CD4-positive, alpha-beta T cell (primary cell): ENCODE measurements around the gene DPY19L2. TPM values are rescaled to one million over a fixed set of nuclear protein-coding genes. Genes with fewer than 3 reads are reported as not detected.
"Not testable (repeated sequence)": the region's sequence is repeated elsewhere in the genome, so short reads cannot be mapped to it uniquely, and the experiment has no call there.

Source experiments
- ATAC-seq: fragments of 200-7000 bp; cut with Tn5 transposase; one replicate; pipeline ENCODE4 v1.10.0; 2022; ENCODE audit warnings: mild to moderate bottlenecking; ENCODE audit not compliant: poor library complexity
- CTCF ChIA-PET: fragments of 350-600 bp; sonication (Branson Sonifier 250); formaldehyde crosslinking; loops from one replicate; lab custom pipeline; 2021; ENCODE audit warnings: antibody characterized with exemption, inconsistent platforms; lab: Charles Lee
- POLR2A ChIA-PET: fragments of 350-600 bp; sonication (Branson Sonifier 250); formaldehyde crosslinking; loops from one replicate; lab custom pipeline; 2021; ENCODE audit warnings: antibody characterized with exemption, inconsistent platforms; lab: Charles Lee
- DNase-seq, 14 experiments: peaks; one replicate each; pipeline ENCODE4 v3.0.0-alpha.2; 2013 to 2020; ENCODE audit warnings: mixed read lengths in 2 of 14
- H3K27ac ChIP-seq, 2 donors: one replicate each; pipeline versions ENCODE4 v1.5.1 to v1.7.0; 2013; ENCODE audit warnings: low read length in 2 of 2, low read depth in 1 of 2, mild to moderate bottlenecking in 1 of 2
- H3K27me3 ChIP-seq, 2 experiments: 1 replicate in 1 of 2; 2 replicates in 1 of 2; pipeline versions ENCODE4 v1.6.1 to v1.7.0; 2013; ENCODE audit warnings: low read length in 2 of 2, control low read depth in 1 of 2, mild to moderate bottlenecking in 1 of 2, moderate library complexity in 1 of 2; ENCODE audit not compliant: insufficient read depth in 2 of 2, control insufficient read depth in 1 of 2
- H3K36me3 ChIP-seq: one replicate; pipeline ENCODE4 v1.6.1; 2013; ENCODE audit warnings: low read length, control low read depth; ENCODE audit not compliant: insufficient read depth
- H3K4me1 ChIP-seq: one replicate; pipeline ENCODE4 v1.6.1; 2013; ENCODE audit warnings: low read length, control low read depth; ENCODE audit not compliant: insufficient read depth
- H3K4me3 ChIP-seq: one replicate; pipeline ENCODE4 v1.5.1; 2013; ENCODE audit warnings: mild to moderate bottlenecking, low read length, moderate library complexity
- H3K9me3 ChIP-seq, 2 experiments: 1 replicate in 1 of 2; 2 replicates in 1 of 2; pipeline versions ENCODE4 v1.6.1 to v1.7.0; 2013; ENCODE audit warnings: low read length in 2 of 2, mild to moderate bottlenecking in 2 of 2, control low read depth in 1 of 2, moderate library complexity in 1 of 2; ENCODE audit not compliant: control insufficient read depth in 1 of 2, insufficient read depth in 1 of 2
- H3K27ac Mint-ChIP-seq: one replicate; pipeline ENCODE4 v1.8.0; 2020; ENCODE audit warnings: mixed read lengths
- H3K27me3 Mint-ChIP-seq: one replicate; pipeline ENCODE4 v1.8.0; 2021; ENCODE audit warnings: mixed read lengths
- H3K36me3 Mint-ChIP-seq: one replicate; pipeline ENCODE4 v1.8.0; 2021; ENCODE audit warnings: low read depth, mixed read lengths
- H3K4me1 Mint-ChIP-seq: one replicate; pipeline ENCODE4 v1.8.0; 2021; ENCODE audit warnings: low read depth, mixed read lengths
- H3K4me3 Mint-ChIP-seq: one replicate; pipeline ENCODE4 v1.8.0; 2020; ENCODE audit warnings: mild to moderate bottlenecking, mixed read lengths
- H3K9me3 Mint-ChIP-seq: one replicate; pipeline ENCODE4 v1.8.0; 2020; ENCODE audit warnings: mixed read lengths
- intact Hi-C, 2 experiments: fragments of 100-400 bp; cut with DNase I in 1 of 2; cut with micrococcal nuclease in 1 of 2; formaldehyde crosslinking; loops; one replicate each; pipeline versions ENCODE4 v1.15.1 to v1.9.0; 2023 to 2025; cut with DNase I, micrococcal nuclease
- total RNA-seq, 174 experiments: library from RNA in 2 of 174; stranded (reverse) in 2 of 174; gene quantifications; one replicate each; pipeline ENCODE4 v1.2.3 and lab custom pipeline; 2021 to 2026
- TF ChIP-seq, protein P1 (sequence below): fragments of 200-600 bp; IDR thresholded peaks from one replicate; pipeline ENCODE4 v1.8.0; 2022; ENCODE audit warnings: antibody characterized with exemption, mild to moderate bottlenecking

Gene DPY19L2
- total RNA-seq, 2 experiments from 2014 or later = not detected

GRCh38 chr12:63529641-63530040, 138.7 kb downstream of the DPY19L2 start:
- H3K27me3 Mint-ChIP-seq, H3K4me1 ChIP-seq, H3K27me3 ChIP-seq, intact Hi-C loops, H3K36me3 ChIP-seq, H3K4me1 Mint-ChIP-seq, H3K36me3 Mint-ChIP-seq, ATAC-seq, POLR2A ChIA-PET, H3K4me3 ChIP-seq, DNase-seq, H3K4me3 Mint-ChIP-seq, H3K27ac ChIP-seq, H3K9me3 ChIP-seq, H3K27ac Mint-ChIP-seq, H3K9me3 Mint-ChIP-seq, CTCF ChIA-PET: not testable (repeated sequence)

DNA sequence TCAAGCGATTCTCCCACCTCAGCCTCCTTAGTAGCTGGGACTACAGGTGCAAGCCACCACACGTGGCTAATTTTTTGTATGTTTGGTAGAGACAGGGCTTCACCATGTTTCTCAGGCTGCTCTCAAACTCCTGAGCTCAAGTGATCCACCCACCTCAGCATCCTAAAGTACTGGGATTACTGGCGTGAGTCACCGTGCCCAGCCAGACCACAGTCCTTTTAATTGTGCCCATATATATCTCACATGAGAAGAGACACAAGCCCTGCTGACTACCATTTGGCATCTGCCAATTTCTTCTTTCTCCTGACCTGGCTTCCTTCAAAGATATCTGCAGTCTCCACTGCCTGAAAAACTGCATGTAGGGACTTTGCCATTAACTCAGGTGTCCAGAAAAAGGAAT, 142.5 kb downstream of the DPY19L2 start:
- Histone ChIP-seq H3K4me3 (no peak overlapping the region), H3K4me1 (no peaks in the 10 kb centered on the region), H3K9me3 (peaks cover 0 to 3% of the 10 kb centered on the region in 2 experiments), H3K27me3 (no peaks in the 10 kb centered on the region), H3K36me3 (no peaks in the 10 kb centered on the region), H3K27ac (no peak overlapping the region)
- POLR2A ChIA-PET = no interaction called here
- no peak overlapping the region for H3K27ac Mint-ChIP-seq
- no peaks in the 10 kb centered on the region for H3K36me3 Mint-ChIP-seq
- no peaks in the 10 kb centered on the region for H3K4me1 Mint-ChIP-seq
- H3K4me3 Mint-ChIP-seq = no peak overlapping the region
- CTCF ChIA-PET = no interaction called here
- intact Hi-C loops = no loop called here
- TF ChIP-seq, protein P1, sequence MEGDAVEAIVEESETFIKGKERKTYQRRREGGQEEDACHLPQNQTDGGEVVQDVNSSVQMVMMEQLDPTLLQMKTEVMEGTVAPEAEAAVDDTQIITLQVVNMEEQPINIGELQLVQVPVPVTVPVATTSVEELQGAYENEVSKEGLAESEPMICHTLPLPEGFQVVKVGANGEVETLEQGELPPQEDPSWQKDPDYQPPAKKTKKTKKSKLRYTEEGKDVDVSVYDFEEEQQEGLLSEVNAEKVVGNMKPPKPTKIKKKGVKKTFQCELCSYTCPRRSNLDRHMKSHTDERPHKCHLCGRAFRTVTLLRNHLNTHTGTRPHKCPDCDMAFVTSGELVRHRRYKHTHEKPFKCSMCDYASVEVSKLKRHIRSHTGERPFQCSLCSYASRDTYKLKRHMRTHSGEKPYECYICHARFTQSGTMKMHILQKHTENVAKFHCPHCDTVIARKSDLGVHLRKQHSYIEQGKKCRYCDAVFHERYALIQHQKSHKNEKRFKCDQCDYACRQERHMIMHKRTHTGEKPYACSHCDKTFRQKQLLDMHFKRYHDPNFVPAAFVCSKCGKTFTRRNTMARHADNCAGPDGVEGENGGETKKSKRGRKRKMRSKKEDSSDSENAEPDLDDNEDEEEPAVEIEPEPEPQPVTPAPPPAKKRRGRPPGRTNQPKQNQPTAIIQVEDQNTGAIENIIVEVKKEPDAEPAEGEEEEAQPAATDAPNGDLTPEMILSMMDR = no peak
- DNase-seq (no peak), ATAC-seq (no peak)
- no peaks in the 10 kb centered on the region for H3K27me3 Mint-ChIP-seq
- no peaks in the 10 kb centered on the region for H3K9me3 Mint-ChIP-seq

GRCh38 chr12:63521706-63522105, 146.6 kb downstream of the DPY19L2 start:
- CTCF ChIA-PET = no interaction called here
- Histone ChIP-seq H3K9me3 (peaks cover 0 to 3% of the 10 kb centered on the region in 2 experiments), H3K36me3 (no peaks in the 10 kb centered on the region), H3K27ac (no peak overlapping the region), H3K4me3 (no peak overlapping the region), H3K4me1 (no peaks in the 10 kb centered on the region), H3K27me3 (no peaks in the 10 kb centered on the region)
- intact Hi-C loops = no loop called here
- Mint-ChIP-seq H3K9me3 (no peaks in the 10 kb centered on the region), H3K27ac (no peak overlapping the region), H3K36me3 (no peaks in the 10 kb centered on the region), H3K27me3 (no peaks in the 10 kb centered on the region), H3K4me3 (no peak overlapping the region), H3K4me1 (no peaks in the 10 kb centered on the region)
- POLR2A ChIA-PET = no interaction called here
- no peak for DNase-seq
- no peak for ATAC-seq
- TF ChIP-seq, protein P1 = no peak

Other genes with a start within 250 kb of the DPY19L2 start
- gene RXYLT1, start 111.4 kb upstream of the DPY19L2 start, total RNA-seq = 1 to 10 TPM; 6.2 to 6.3 TPM
- under 1 TPM in 1 of 2 experiments, not detected in 1; 0.03 TPM for gene SRGAP1, start 176.2 kb upstream of the DPY19L2 start, total RNA-seq